ENCODE measurements around the gene NCAM2. TPM values are rescaled to one million over a fixed set of nuclear protein-coding genes. Genes with fewer than 3 reads are reported as not detected.

The NCAM2 gene
- total and polyA plus RNA-seq, 2 of the 4 experiments (the other 2 are of a cell fraction) = 2.7 to 5.0 TPM

- DNase-seq (no peak), ATAC-seq (ENCODE audit: low read depth) (no peak)
- TF ChIP-seq MAZ (IDR thresholded peaks at IDR 0.05; ENCODE audit: borderline replicate concordance, low read depth, low read length) (no peak), FOS (IDR thresholded peaks at IDR 0.05; ENCODE audit: low read depth, low read length) (no peak), RFX5 (IDR thresholded peaks at IDR 0.05; ENCODE audit: low read depth, low read length) (no peak)
- Histone ChIP-seq H3K27me3 (ENCODE audit: control insufficient read depth, insufficient read depth, low read length) (no peaks in the 10 kb centered on the region), H4K20me1 (ENCODE audit: insufficient read depth, low read length) (no peaks in the 10 kb centered on the region), H4K8ac (ENCODE audit: low read depth in 2 of 2, low read length in 2 of 2) (no peak overlapping the region), H3K9me3 (ENCODE audit: control insufficient read depth, insufficient read depth, low read length) (no peaks in the 10 kb centered on the region), H3K4me2 (ENCODE audit: low read depth, low read length) (no peak overlapping the region), H2BK15ac (ENCODE audit: low read depth, low read length) (no peak overlapping the region), H2AK9ac (replicated peaks; ENCODE audit: low read depth, low read length, poor library complexity) (no peak overlapping the region), H3K56ac (ENCODE audit: extremely low read depth, insufficient read depth, low read length) (no peak overlapping the region), H2BK120ac (ENCODE audit: low read depth, low read length) (no peak overlapping the region), H2AFZ (replicated peaks; ENCODE audit: low read length, poor library complexity) (no peak overlapping the region), H2BK20ac (ENCODE audit: low read depth, low read length) (no peak overlapping the region), H3K18ac (ENCODE audit: low read depth, low read length) (no peak overlapping the region), H3K14ac (replicated peaks; ENCODE audit: low read depth, low read length) (no peak overlapping the region), H3K4me3 (ENCODE audit: insufficient read depth, low read depth, low read length) (no peak overlapping the region), H3K23ac (ENCODE audit: low read depth, low read length) (no peak overlapping the region), H3K9ac (ENCODE audit: low read depth, low read length) (no peak overlapping the region), H3K27ac (ENCODE audit: insufficient read depth, low read length) (no peak overlapping the region), H3K36me3 (ENCODE audit: control insufficient read depth, insufficient read depth, low read length) (no peaks in the 10 kb centered on the region), H4K91ac (ENCODE audit: insufficient read depth, low read depth, low read length) (no peak overlapping the region), H2AK5ac (ENCODE audit: low read depth, low read length) (no peak overlapping the region), H3K4me1 (ENCODE audit: control insufficient read depth, insufficient read depth, low read length) (no peaks in the 10 kb centered on the region), H2BK5ac (ENCODE audit: low read depth, low read length, poor library complexity, severe bottlenecking) (no peak overlapping the region), H4K5ac (ENCODE audit: low read depth, low read length) (no peak overlapping the region), H3K4ac (ENCODE audit: low read depth, low read length) (no peak overlapping the region), H3K79me1 (ENCODE audit: low read depth in 1 of 2, low read length in 2 of 2) (no peaks in the 10 kb centered on the region), H3K9me1 (ENCODE audit: insufficient read depth, low read length) (no peaks in the 10 kb centered on the region)
- no TSS peak for BruUV-seq (replicated peaks)
- intact Hi-C loops (cut with micrococcal nuclease) (no loop called here), in situ Hi-C loops (cut with MboI; ENCODE audit: low sequenced_read_pairs) (no loop called here), dilution Hi-C loops (cut with HindIII; ENCODE audit: low sequenced_read_pairs, unreplicated experiment) (no loop called here)
- no CpG with 5 or more reads among the region's 4 CpGs for WGBS, 2 experiments (ENCODE audit: extremely low coverage in 2 of 2, insufficient read length in 1 of 2)
- ChIA-PET CTCF (no interaction called here), POLR2A (ENCODE audit: unreplicated experiment) (no interaction called here)
Measured at GRCh38 chr21:21109736-21110135, 111.5 kb downstream of the NCAM2 start.
